ENCODE data around the gene RASSF5. TPM values are rescaled to one million over a fixed set of nuclear protein-coding genes. Genes with fewer than 3 reads are reported as not detected.
"Not testable (repeated sequence)": the region's sequence is repeated elsewhere in the genome, so short reads cannot be mapped to it uniquely, and the experiment has no call there.

RASSF5 gene
- total and polyA plus RNA-seq, 2 experiments from 2014 or later: 0.48 to 4.4 TPM

DNA sequence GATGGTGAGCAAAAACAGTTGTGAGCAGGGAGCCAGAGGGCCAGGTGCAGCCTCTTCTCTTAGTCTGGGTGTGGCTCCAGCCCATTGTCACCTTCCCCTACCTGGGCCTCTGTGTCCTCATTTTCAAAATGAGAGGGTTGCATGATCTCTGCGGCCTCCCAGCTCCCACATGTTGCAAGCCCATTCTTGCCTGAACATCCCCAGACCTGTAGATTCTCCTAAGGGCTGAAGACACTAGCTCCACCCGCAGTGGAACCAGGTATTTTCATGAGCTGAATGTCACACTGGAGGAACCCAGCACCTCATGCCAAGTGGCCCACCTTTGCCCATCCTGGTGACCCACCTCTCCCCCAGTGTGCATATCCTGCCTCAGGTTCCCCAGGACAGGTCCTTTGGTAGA is 24.7 kb upstream of the RASSF5 start (continued):
- TF ChIP-seq, protein P1, sequence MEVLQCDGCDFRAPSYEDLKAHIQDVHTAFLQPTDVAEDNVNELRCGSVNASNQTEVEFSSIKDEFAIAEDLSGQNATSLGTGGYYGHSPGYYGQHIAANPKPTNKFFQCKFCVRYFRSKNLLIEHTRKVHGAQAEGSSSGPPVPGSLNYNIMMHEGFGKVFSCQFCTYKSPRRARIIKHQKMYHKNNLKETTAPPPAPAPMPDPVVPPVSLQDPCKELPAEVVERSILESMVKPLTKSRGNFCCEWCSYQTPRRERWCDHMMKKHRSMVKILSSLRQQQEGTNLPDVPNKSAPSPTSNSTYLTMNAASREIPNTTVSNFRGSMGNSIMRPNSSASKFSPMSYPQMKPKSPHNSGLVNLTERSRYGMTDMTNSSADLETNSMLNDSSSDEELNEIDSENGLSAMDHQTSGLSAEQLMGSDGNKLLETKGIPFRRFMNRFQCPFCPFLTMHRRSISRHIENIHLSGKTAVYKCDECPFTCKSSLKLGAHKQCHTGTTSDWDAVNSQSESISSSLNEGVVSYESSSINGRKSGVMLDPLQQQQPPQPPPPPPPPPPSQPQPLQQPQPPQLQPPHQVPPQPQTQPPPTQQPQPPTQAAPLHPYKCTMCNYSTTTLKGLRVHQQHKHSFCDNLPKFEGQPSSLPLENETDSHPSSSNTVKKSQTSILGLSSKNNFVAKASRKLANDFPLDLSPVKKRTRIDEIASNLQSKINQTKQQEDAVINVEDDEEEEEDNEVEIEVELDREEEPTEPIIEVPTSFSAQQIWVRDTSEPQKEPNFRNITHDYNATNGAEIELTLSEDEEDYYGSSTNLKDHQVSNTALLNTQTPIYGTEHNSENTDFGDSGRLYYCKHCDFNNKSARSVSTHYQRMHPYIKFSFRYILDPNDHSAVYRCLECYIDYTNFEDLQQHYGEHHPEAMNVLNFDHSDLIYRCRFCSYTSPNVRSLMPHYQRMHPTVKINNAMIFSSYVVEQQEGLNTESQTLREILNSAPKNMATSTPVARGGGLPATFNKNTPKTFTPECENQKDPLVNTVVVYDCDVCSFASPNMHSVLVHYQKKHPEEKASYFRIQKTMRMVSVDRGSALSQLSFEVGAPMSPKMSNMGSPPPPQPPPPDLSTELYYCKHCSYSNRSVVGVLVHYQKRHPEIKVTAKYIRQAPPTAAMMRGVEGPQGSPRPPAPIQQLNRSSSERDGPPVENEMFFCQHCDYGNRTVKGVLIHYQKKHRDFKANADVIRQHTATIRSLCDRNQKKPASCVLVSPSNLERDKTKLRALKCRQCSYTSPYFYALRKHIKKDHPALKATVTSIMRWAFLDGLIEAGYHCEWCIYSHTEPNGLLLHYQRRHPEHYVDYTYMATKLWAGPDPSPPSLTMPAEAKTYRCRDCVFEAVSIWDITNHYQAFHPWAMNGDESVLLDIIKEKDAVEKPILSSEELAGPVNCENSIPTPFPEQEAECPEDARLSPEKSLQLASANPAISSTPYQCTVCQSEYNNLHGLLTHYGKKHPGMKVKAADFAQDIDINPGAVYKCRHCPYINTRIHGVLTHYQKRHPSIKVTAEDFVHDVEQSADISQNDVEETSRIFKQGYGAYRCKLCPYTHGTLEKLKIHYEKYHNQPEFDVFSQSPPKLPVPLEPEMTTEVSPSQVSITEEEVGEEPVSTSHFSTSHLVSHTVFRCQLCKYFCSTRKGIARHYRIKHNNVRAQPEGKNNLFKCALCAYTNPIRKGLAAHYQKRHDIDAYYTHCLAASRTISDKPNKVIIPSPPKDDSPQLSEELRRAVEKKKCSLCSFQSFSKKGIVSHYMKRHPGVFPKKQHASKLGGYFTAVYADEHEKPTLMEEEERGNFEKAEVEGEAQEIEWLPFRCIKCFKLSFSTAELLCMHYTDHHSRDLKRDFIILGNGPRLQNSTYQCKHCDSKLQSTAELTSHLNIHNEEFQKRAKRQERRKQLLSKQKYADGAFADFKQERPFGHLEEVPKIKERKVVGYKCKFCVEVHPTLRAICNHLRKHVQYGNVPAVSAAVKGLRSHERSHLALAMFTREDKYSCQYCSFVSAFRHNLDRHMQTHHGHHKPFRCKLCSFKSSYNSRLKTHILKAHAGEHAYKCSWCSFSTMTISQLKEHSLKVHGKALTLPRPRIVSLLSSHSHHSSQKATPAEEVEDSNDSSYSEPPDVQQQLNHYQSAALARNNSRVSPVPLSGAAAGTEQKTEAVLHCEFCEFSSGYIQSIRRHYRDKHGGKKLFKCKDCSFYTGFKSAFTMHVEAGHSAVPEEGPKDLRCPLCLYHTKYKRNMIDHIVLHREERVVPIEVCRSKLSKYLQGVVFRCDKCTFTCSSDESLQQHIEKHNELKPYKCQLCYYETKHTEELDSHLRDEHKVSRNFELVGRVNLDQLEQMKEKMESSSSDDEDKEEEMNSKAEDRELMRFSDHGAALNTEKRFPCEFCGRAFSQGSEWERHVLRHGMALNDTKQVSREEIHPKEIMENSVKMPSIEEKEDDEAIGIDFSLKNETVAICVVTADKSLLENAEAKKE (CRISPR knock-in tag; IDR thresholded peaks at IDR 0.05): no peak
- TF ChIP-seq EZH2phosphoT487 (IDR thresholded peaks at IDR 0.05; ENCODE audit: unreplicated experiment) (no peak), ZNF114 (CRISPR knock-in tag; IDR thresholded peaks at IDR 0.05) (no peak), POLR2AphosphoS5 (IDR thresholded peaks at IDR 0.05; ENCODE audit: low read depth) (no peak), NANOG (IDR thresholded peaks at IDR 0.05; ENCODE audit: borderline replicate concordance) (no peak)
- TF ChIP-seq, protein P2, sequence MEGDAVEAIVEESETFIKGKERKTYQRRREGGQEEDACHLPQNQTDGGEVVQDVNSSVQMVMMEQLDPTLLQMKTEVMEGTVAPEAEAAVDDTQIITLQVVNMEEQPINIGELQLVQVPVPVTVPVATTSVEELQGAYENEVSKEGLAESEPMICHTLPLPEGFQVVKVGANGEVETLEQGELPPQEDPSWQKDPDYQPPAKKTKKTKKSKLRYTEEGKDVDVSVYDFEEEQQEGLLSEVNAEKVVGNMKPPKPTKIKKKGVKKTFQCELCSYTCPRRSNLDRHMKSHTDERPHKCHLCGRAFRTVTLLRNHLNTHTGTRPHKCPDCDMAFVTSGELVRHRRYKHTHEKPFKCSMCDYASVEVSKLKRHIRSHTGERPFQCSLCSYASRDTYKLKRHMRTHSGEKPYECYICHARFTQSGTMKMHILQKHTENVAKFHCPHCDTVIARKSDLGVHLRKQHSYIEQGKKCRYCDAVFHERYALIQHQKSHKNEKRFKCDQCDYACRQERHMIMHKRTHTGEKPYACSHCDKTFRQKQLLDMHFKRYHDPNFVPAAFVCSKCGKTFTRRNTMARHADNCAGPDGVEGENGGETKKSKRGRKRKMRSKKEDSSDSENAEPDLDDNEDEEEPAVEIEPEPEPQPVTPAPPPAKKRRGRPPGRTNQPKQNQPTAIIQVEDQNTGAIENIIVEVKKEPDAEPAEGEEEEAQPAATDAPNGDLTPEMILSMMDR (conservative IDR thresholded peaks at IDR 0.05; ENCODE audit: low read depth in 2 of 2): no peak

DNA sequence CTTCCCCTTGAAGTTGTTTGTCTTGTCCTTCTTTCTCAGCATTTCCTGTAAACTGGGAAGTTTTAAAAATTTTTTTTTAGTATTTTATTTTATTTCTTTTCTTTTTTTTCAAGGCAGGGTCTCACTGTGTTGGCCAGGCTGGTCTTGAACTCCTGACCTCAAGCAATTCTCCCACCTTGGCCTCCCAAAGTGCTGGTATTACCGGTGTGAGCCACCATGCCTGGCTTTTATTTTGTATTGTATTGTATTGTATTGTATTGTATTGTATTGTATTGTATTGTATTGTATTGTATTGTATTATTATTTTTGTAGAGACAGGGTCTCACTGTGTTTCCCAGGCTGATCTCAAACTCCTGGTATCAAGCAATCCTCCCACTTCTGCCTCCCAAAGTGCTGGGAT is 23.5 kb upstream of the RASSF5 start:
- H3K36me3 ChIP-seq (ENCODE audit: insufficient read depth); H3K27ac ChIP-seq (ENCODE audit: low read depth); ATAC-seq; H3K4me1 Mint-ChIP-seq; H3K9me3 Mint-ChIP-seq; H2AFZ ChIP-seq; H3K36me3 Mint-ChIP-seq (ENCODE audit: low read depth); H3K4me1 ChIP-seq (ENCODE audit: insufficient read depth); H3K79me2 ChIP-seq (replicated peaks; ENCODE audit: insufficient read depth); H3F3A ChIP-seq (replicated peaks; ENCODE audit: low read depth); H3K27ac Mint-ChIP-seq; H3K4me2 ChIP-seq; H3K27me3 Mint-ChIP-seq (ENCODE audit: insufficient read depth, low read depth, poor library complexity); DNase-seq (ENCODE audit: low spot score); H4K20me1 ChIP-seq (replicated peaks; ENCODE audit: insufficient read depth); H3K4me3 Mint-ChIP-seq; H3K9me2 ChIP-seq (ENCODE audit: insufficient read depth); H3K4me3 ChIP-seq; H3K27me3 ChIP-seq (ENCODE audit: insufficient read depth): not testable (repeated sequence)
